Stimulated activated CD8-positive, alpha-beta memory T cell treated with anti-CD3 and anti-CD28 coated beads, Interleukin-12 subunit alpha, Interleukin-12 subunit beta, amount 100 ng/mL, for 1 hour (primary cell): ENCODE measurements around the gene RCBTB2.
"Not testable (repeated sequence)": the region's sequence is repeated elsewhere in the genome, so short reads cannot be mapped to it uniquely, and the experiment has no call there.

ENCODE experiments used
- DNase-seq: peaks from one replicate; pipeline ENCODE4 v3.0.0-alpha.2; 2020; ENCODE audit warnings: low read depth

RCBTB2 gene

GRCh38 chr13:48532506-48533499 lies at the start of gene RCBTB2:
Gene RCBTB2, minus strand, starts transcription at chr13:48533080. Its CDS starts 11,141 bp downstream, at chr13:48521939.
- DNase-seq = peak; percentile 99

DNA sequence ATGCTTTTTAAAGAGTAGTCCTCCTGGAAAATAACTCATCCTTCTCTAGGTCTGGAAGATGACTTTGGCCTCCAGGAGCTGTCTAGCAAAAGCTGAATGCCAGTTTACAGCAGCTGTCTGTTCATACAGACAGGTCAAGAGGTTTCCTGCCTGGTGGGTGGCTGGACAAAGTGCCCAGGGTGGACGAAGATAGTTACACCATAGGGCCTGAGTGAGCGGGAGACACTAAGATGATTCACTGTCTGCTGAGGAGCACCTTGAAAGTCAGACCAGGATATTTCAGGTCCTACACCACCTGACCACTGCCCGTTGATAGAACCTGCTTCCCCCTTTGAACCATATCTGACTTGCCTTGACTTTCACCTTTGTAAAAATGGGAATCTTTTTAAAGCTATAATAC lies 49.2 kb upstream of the RCBTB2 start:
- no peak for DNase-seq

DNA sequence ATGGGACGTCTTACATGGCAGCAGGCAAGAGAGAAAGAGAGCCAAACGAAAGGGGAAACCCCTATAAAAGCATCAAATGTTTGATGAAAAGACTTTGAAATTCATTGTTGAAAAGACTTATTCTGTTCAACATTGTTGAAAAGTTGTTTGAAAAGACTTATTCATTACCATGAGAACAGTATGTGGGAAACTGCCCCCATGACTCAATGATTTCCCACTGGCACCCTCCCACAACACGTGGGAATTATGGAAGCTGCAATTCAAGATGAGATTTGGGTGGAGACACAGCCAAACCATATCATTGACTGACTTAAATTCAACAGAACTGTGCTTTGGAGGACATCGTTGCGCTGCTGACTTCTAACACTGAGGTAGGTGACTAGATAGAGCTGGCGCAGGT lies 48.0 kb upstream of the RCBTB2 start:
- no peak for DNase-seq

DNA sequence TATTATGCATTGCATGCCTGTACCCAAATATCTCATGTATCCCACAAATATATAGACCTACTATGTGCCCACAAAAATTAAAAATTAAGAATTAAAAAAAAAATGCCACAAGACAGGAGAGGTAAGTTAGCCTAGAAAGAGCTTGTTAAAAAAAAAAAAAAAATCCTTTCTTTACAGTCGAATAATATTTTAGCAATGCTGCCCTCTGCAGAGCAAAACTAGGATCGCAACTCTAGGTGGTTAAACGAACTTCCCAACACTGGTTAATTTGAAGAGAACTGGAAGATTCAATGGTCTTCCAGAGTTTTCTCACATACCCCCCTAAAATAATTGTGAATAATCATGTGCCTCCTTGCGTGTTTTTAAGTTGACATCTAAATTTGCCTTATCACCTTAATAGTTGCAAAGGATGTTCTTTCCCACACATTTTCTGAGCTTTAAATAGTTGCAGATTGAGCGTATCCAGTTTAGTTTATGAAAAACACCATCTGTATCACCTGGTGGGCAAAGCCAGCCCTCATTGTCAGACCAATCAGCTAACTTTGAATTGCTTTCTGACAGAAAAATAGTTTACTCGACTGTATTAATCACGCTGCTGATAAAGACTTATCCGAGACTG lies 47.4 kb upstream of the RCBTB2 start:
- DNase-seq = peak; percentile 66

DNA sequence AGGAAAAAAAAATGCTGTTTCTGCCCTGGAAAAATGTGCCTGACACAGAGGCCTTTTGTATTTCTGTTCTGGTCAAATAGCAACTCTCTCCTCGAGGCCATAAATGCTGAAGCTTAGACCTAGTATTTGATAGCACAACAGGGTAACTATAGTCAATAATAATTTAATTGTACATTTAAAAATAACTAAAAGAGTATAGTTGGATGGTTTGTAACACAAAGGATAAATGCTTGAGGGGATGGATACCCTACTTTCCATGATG lies 47.0 kb upstream of the RCBTB2 start:
- DNase-seq = not testable (repeated sequence)

DNA sequence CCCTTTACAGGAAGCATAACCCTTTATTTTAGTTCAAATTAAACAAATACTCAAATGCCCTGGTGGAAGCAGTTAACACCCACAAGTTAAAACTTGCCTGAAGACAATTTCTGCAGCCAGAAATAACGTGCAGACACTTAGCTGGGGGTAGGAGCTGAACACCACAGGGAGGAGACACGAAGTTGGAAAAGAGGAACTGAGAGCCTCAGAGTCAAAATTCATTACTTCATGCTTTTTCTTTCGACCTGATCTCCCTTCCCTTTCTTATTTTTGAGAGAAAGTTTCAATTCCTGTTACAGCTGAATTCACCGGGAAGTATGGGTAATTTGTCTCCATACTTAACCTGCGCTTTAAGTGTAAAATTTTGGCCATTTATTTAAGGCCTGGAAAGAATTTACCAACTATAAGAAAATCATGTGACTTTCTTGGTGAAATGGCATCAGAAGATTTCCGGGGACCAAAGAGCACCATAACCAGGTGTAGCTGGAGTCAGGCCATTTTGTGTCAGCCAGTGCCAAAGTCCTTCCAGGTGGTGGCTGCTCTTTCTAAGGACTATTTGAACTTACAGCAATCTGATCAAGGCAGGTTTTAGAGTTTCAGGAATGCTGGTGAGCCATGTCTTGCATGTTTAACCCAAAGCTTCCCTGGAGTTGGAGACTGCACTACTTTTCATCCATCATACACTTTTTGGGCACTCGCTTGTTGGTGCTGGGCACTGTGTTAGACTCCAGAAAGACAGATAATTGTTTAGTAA lies 46.5 kb upstream of the RCBTB2 start:
- DNase-seq = no peak

GRCh38 chr13:48578516-48579164 lies 45.8 kb upstream of the RCBTB2 start:
- DNase-seq = no peak

- no peak for DNase-seq
Measured at GRCh38 chr13:48576448-48577010, 43.6 kb upstream of the RCBTB2 start.

- DNase-seq = no peak
Measured at GRCh38 chr13:48575031-48575430, 42.2 kb upstream of the RCBTB2 start.

DNA sequence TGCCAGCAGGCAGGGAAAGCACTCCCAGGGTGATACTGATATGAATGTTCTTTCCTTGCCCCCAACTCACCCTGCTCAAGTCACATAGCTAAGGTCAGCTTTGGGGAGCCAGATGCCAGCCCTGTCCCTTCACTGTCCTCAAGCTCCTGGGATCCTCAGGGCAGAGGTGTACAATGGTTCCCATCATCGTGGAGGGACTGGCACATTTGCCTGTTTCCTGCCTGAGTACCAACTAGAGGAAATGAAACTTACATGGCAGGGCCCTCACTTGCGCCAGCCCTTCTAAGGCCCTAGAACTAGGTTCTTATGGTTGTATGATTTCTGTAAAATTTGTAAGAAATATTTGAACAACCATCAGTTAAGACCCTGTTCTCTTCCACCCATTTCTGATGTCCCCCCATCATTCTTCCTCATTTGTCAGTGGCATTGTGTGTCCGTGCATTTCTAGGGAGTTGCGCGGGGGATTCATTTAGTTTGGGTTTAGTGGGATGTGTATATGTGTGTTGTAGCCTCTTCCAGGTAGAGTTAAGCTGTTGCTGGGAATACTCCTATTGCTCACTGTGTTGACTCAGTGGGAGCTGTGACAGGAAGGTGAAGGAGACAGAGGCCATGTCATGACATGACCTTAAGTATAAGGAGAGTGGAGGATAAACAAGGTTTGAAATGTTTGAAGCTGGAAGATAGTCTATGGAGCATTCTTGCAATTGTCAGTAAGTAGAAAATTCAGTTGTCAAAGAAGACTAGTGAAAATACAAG lies 41.3 kb upstream of the RCBTB2 start:
- DNase-seq = no peak

- DNase-seq = no peak
Measured at GRCh38 chr13:48573213-48574007, 40.5 kb upstream of the RCBTB2 start.

DNA sequence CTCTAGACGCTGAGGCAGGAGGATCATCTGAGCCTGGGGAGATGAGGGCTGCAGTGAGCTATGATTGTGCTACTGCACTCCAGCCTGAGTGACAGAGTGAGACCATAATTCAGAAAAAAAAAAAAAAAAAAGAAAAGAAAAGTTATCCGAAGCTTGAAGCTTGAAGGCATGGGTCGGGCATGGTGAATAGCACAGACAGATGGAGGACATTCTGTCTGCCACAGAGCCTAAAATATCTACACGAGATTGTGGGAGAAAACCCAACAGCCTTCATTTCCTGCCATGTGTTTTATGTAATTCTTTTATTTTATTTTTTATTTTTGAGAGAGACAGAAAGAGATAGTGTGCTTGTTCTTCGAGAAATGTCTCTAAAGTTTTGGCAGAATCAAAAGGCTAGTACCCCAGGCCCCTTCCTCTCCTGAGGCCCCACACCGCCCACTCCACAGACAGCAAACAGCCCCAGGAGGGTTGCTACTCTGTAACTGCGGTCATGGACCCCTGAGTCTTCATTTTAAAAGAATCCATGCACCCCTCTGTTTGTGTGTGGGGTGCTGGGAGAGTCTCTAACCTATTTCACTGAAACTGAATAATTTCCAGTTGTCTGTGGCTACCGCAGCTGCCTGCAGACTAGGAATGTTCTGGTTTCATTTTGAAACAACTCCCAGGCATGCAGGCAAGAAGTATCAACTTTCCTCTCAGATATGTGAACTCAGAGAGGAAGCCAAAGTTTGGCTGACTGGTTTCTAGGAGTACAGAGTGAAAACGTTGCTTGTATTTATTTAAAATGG lies 38.4 kb upstream of the RCBTB2 start:
- DNase-seq = no peak

GRCh38 chr13:48570216-48570828 lies 37.4 kb upstream of the RCBTB2 start:
- no peak for DNase-seq

DNA sequence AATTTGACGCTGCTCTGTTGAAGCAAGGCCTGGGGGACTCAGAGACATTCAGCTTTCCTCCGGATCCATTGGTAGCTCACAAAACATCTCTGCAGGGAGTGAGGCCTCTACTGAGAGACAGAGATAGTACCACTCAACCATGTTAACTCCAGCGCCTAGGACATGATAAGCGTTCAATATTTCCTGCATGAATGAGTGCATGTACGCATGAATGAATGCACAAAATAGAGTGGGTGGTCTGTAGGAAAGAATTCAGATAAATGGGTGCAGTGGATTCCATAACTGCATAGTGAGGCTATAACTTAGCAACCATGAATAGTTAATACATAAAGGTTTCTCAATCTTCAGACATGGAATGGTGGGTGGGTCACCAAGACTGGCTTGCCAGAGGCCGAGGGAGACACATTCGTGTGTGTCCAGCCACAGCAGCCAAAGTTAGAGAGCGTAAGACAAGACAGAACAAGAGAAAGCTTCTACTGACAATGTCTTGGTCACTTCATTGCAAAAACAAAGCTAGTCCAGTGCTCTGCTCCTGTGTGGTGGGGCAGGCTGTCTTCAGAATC lies 36.3 kb upstream of the RCBTB2 start:
- DNase-seq = no peak

GRCh38 chr13:48568370-48569103 lies 35.7 kb upstream of the RCBTB2 start:
- no peak for DNase-seq

- DNase-seq = no peak
Measured at GRCh38 chr13:48567515-48568369, 34.9 kb upstream of the RCBTB2 start.

DNA sequence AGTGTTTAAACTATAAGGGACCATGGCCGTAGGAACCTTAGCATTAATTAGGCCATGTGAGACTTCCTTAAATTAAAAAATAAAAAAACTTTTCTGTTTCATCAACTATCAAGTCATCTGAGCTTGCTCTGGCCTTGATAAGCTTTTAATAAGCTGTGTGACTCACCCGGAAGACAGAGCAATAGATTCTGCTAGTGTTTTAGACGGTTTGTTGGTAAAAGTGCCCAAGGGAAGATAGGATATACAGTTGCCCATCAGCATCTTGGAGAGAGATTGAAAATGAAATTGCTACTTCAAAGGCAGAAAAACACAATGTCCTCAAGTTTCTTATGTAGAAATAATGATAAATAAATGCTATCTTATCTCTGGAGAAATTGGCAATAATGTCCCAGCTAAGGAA lies 31.2 kb upstream of the RCBTB2 start:
- DNase-seq = no peak
